DND-41 (cell line): ENCODE data around the gene KAZN.

Experiments
- ATAC-seq: fragments of 200-7000 bp; cut with Tn5 transposase; 3 replicates; pipeline ENCODE4 v1.9.1; 2021; ENCODE audit warnings: low read depth; ENCODE audit not compliant: insufficient read depth
- DNase-seq: peaks from one replicate; pipeline ENCODE4 v3.0.0-alpha.2; 2020
- H2AFZ ChIP-seq: 2 replicates; pipeline ENCODE4 v1.6.0; 2012; ENCODE audit warnings: low read depth, low read length
- H3K27ac ChIP-seq: 2 replicates; pipeline ENCODE4 v1.5.1; 2012; ENCODE audit warnings: low read length, inconsistent platforms
- H3K27me3 ChIP-seq: fragments of 200-600 bp; sonication (generic); 2 replicates; pipeline ENCODE4 v1.6.0; 2012; ENCODE audit warnings: low read length, mild to moderate bottlenecking, inconsistent platforms; ENCODE audit not compliant: insufficient read depth, poor library complexity
- H3K36me3 ChIP-seq: 2 replicates; pipeline ENCODE4 v1.5.1; 2012; ENCODE audit warnings: low read length, inconsistent platforms; ENCODE audit not compliant: insufficient read depth
- H3K4me1 ChIP-seq: 2 replicates; pipeline ENCODE4 v1.5.1; 2012; ENCODE audit warnings: mild to moderate bottlenecking, low read length; ENCODE audit not compliant: insufficient read depth
- H3K4me2 ChIP-seq: 2 replicates; pipeline ENCODE4 v1.6.0; 2012; ENCODE audit warnings: mild to moderate bottlenecking, moderate library complexity, low read length, inconsistent platforms; ENCODE audit not compliant: insufficient read depth
- H3K4me3 ChIP-seq, 2 experiments: fragments of 200-600 bp in 1 of 2; shearing (Covaris generic) in 1 of 2; 2 replicates each; pipeline ENCODE4 v1.5.1; 2012 to 2016; ENCODE audit warnings: inconsistent platforms in 2 of 2, low read length in 2 of 2, mild to moderate bottlenecking in 2 of 2, low read depth in 1 of 2, moderate library complexity in 1 of 2
- H3K79me2 ChIP-seq: 2 replicates; pipeline ENCODE4 v1.6.0; 2012; ENCODE audit warnings: low read length, inconsistent platforms; ENCODE audit not compliant: insufficient read depth
- H3K9ac ChIP-seq: 2 replicates; pipeline ENCODE4 v1.6.0; 2012; ENCODE audit warnings: low read depth, mild to moderate bottlenecking, inconsistent platforms, low read length, moderate library complexity
- H3K9me3 ChIP-seq: 2 replicates; pipeline ENCODE4 v1.5.1; 2012; ENCODE audit warnings: low read length, moderate library complexity, mild to moderate bottlenecking, inconsistent platforms; ENCODE audit not compliant: insufficient read depth, severe bottlenecking
- H4K20me1 ChIP-seq: 2 replicates; pipeline ENCODE4 v1.6.0; 2012; ENCODE audit warnings: low read length; ENCODE audit not compliant: insufficient read depth
- CTCF ChIP-seq: IDR thresholded peaks from 2 replicates; pipeline ENCODE4 v1.5.1; 2012; ENCODE audit warnings: borderline replicate concordance, low read length, moderate library complexity, mild to moderate bottlenecking; ENCODE audit not compliant: poor library complexity, severe bottlenecking; ENCODE audit errors: extremely low read depth
- EZH2 ChIP-seq: IDR thresholded peaks from 3 replicates; pipeline ENCODE4 v1.6.1; 2012; ENCODE audit warnings: borderline replicate concordance, low read depth, mild to moderate bottlenecking, moderate library complexity, low read length, inconsistent platforms; ENCODE audit not compliant: severe bottlenecking

KAZN gene

GRCh38 chr1:15045123-15045522, 446.6 kb downstream of the KAZN start:
- no peak overlapping the region for H3K4me3 ChIP-seq
- peaks cover 18% of the 10 kb centered on the region for H4K20me1 ChIP-seq
- peaks cover 29% of the 10 kb centered on the region for H3K36me3 ChIP-seq
- H3K27ac ChIP-seq: no peak overlapping the region
- H3K4me1 ChIP-seq: 0 out of 2 replicates have a peak, but pooled peaks cover 2% of the 10 kb centered on the region
- no peak overlapping the region for H3K4me2 ChIP-seq
- no peak for TF ChIP-seq EZH2
- no peaks in the 10 kb centered on the region for H3K9me3 ChIP-seq
- no peak overlapping the region for H2AFZ ChIP-seq
- no peak overlapping the region for H3K9ac ChIP-seq
- no peaks in the 10 kb centered on the region for H3K27me3 ChIP-seq
- DNase-seq: no peak
- no peaks in the 10 kb centered on the region for H3K79me2 ChIP-seq
- no peak for ATAC-seq

- Histone ChIP-seq H4K20me1 (peaks cover 18% of the 10 kb centered on the region), H3K4me2 (no peak overlapping the region), H3K4me1 (no peaks in the 10 kb centered on the region), H3K9me3 (no peaks in the 10 kb centered on the region), H3K36me3 (peaks cover 35% of the 10 kb centered on the region), H3K79me2 (no peaks in the 10 kb centered on the region), H3K27ac (peak overlapping the region; percentile 24; the same call in 1 of the 2 replicates), H3K4me3 (no peak overlapping the region), H2AFZ (no peak overlapping the region), H3K27me3 (no peaks in the 10 kb centered on the region), H3K9ac (no peak overlapping the region)
- ATAC-seq: peak; percentile 73
- peak; percentile 63 for DNase-seq
- peak; percentile 90 for TF ChIP-seq CTCF
- TF ChIP-seq EZH2: no peak
Measured at GRCh38 chr1:15046487-15047165, 448.1 kb downstream of the KAZN start.

- Histone ChIP-seq H3K4me1 (no peaks in the 10 kb centered on the region), H3K4me3 (no peak overlapping the region), H3K4me2 (no peak overlapping the region), H3K9ac (no peak overlapping the region), H3K27ac (no peak overlapping the region), H3K36me3 (peaks cover 32% of the 10 kb centered on the region), H3K79me2 (no peaks in the 10 kb centered on the region), H4K20me1 (peaks cover 18% of the 10 kb centered on the region), H3K27me3 (no peaks in the 10 kb centered on the region), H3K9me3 (no peaks in the 10 kb centered on the region), H2AFZ (no peak overlapping the region)
- no peak for DNase-seq
- no peak for TF ChIP-seq CTCF
- no peak for TF ChIP-seq EZH2
- no peak for ATAC-seq
Measured at GRCh38 chr1:15047237-15047636, 448.8 kb downstream of the KAZN start.

GRCh38 chr1:15048437-15048980, 450.0 kb downstream of the KAZN start:
- TF ChIP-seq EZH2 (no peak), CTCF (no peak)
- H2AFZ ChIP-seq: no peak overlapping the region
- H3K36me3 ChIP-seq: peaks cover 28% of the 10 kb centered on the region
- peaks cover 21% of the 10 kb centered on the region for H4K20me1 ChIP-seq
- no peak overlapping the region for H3K9ac ChIP-seq
- no peak overlapping the region for H3K4me2 ChIP-seq
- H3K4me1 ChIP-seq: no peaks in the 10 kb centered on the region
- H3K9me3 ChIP-seq: no peaks in the 10 kb centered on the region
- DNase-seq (no peak), ATAC-seq (no peak)
- no peak overlapping the region for H3K27ac ChIP-seq
- H3K4me3 ChIP-seq: no peak overlapping the region
- no peaks in the 10 kb centered on the region for H3K79me2 ChIP-seq
- H3K27me3 ChIP-seq: no peaks in the 10 kb centered on the region
